DMS79 treated with DMSO at 0.1 percent for 48 hours (cell line): ENCODE measurements around the gene WDR27.
"Not testable (repeated sequence)": the region's sequence is repeated elsewhere in the genome, so short reads cannot be mapped to it uniquely, and the experiment has no call there.

ENCODE experiments used
- DNase-seq: peaks from one replicate; lab custom pipeline; 2025; lab: John Stamatoyannopoulos, UW

Gene WDR27

GRCh38 chr6:169661391-169661756, 40.5 kb downstream of the WDR27 start:
- DNase-seq: no peak

GRCh38 chr6:169660751-169661390, 41.0 kb downstream of the WDR27 start:
- DNase-seq: no peak

- no peak for DNase-seq
These were observed 41.8 kb downstream of the WDR27 start for GRCh38 chr6:169659820-169660610.

- DNase-seq: no peak
These were observed 44.6 kb downstream of the WDR27 start for GRCh38 chr6:169657284-169657610.

- no peak for DNase-seq
These were observed 45.1 kb downstream of the WDR27 start for GRCh38 chr6:169656546-169657283.

- DNase-seq: peak; percentile 43
These were observed 47.0 kb downstream of the WDR27 start for GRCh38 chr6:169654598-169655391.

- no peak for DNase-seq
These were observed 48.1 kb downstream of the WDR27 start for GRCh38 chr6:169653691-169654090.

GRCh38 chr6:169652896-169653295, 48.9 kb downstream of the WDR27 start:
- DNase-seq: no peak

GRCh38 chr6:169651498-169651897, 50.3 kb downstream of the WDR27 start:
- DNase-seq: no peak

GRCh38 chr6:169650959-169651292, 50.9 kb downstream of the WDR27 start:
- no peak for DNase-seq

GRCh38 chr6:169650241-169650958, 51.4 kb downstream of the WDR27 start:
- DNase-seq: no peak

GRCh38 chr6:169648617-169649016, 53.2 kb downstream of the WDR27 start:
- DNase-seq: no peak

- no peak for DNase-seq
These were observed 53.7 kb downstream of the WDR27 start for GRCh38 chr6:169648092-169648491.

GRCh38 chr6:169647637-169648036, 54.2 kb downstream of the WDR27 start:
- no peak for DNase-seq

GRCh38 chr6:169646906-169647567, 54.8 kb downstream of the WDR27 start:
- DNase-seq: no peak

- DNase-seq: not testable (repeated sequence)
These were observed 56.4 kb downstream of the WDR27 start for GRCh38 chr6:169645459-169645858.

- DNase-seq: no peak
These were observed 58.3 kb downstream of the WDR27 start for GRCh38 chr6:169643521-169643920.

- DNase-seq: no peak
These were observed 59.4 kb downstream of the WDR27 start for GRCh38 chr6:169642455-169642854.

GRCh38 chr6:169641461-169642085, 60.3 kb downstream of the WDR27 start:
- no peak for DNase-seq

- DNase-seq: no peak
These were observed 60.8 kb downstream of the WDR27 start for GRCh38 chr6:169640983-169641382.

GRCh38 chr6:169640351-169640852, 61.4 kb downstream of the WDR27 start:
- DNase-seq: no peak
